ENCODE results near the gene MAP4K3. TPM values are rescaled to one million over a fixed set of nuclear protein-coding genes. Genes with fewer than 3 reads are reported as not detected.

The MAP4K3 gene
- polyA plus RNA-seq (2011; rRNA removed) (44.2 and 44.6 TPM in 2 replicates), polyA plus RNA-seq (2017; fragmentation: RNase III; extraction: RNeasy Plus Mini Kit Qiagen cat#74134 plus additional on column Dnase treatment) (15.8 to 17.9 TPM (median 17.7 TPM) in 3 replicates), polyA minus RNA-seq (2011; rRNA and poly(A)+ RNA removed) (21.3 and 22.3 TPM in 2 replicates)
- 7.4 and 8.6 TPM in 2 replicates for polyA plus RNA-seq (2012; cell fraction: cytosol; rRNA removed)
- polyA plus RNA-seq (2012; cell fraction: nucleus; rRNA removed) = 5.9 and 13.9 TPM in 2 replicates

GRCh38 chr2:39436592-39437521 is at the start of gene MAP4K3:
MAP4K3 (minus strand) TSS chr2:39437285; CDS start chr2:39436987, 298 bp downstream.
- H3K27ac ChIP-seq = peak within 1 kb of the TSS; percentile 94 to 96
- H3K4me2 ChIP-seq = peak within 1 kb of the TSS; percentile 76
- POLR2A ChIA-PET = interaction anchor here (1.0 to 3.1 kb wide), 7 partner anchors 11 to 316 kb away, joined by 3 to 13 read pairs (median 4); partner anchors contain the start of gene SOS1
- peaks cover 56% of the 10 kb centered on the region for H3K4me1 ChIP-seq
- CTCF ChIA-PET = interaction anchor here (0.6 to 2.7 kb wide), 7 partner anchors 9 to 320 kb away, joined by 3 to 19 read pairs (median 4); no protein-coding TSS in a partner anchor
- peak; percentile 11; the same call in 2 of the 3 replicates for TF ChIP-seq SMC3 (IDR thresholded peaks at IDR 0.05)
- TF ChIP-seq JUN (IDR thresholded peaks at IDR 0.05) = peak in 1 of 2 experiments; percentile 88; a peak in 3 of 5 replicates
- no peak for TF ChIP-seq CBX2 (IDR thresholded peaks at IDR 0.05; ENCODE audit: borderline replicate concordance, low read depth)
- TF ChIP-seq POLR2A (IDR thresholded peaks at IDR 0.05; ENCODE audit: low read length) = peak; percentile 71
- TF ChIP-seq MYC (IDR thresholded peaks at IDR 0.05; ENCODE audit: borderline replicate concordance, low read length) = peak; percentile 48; the same call in 1 of the 2 replicates
- TF ChIP-seq BCL3 (IDR thresholded peaks at IDR 0.05) = peak; percentile 60; the same call in 1 of the 3 replicates
- 0 out of 2 replicates have a peak, but pooled peaks have one; percentile 39 for TF ChIP-seq PBX3 (IDR thresholded peaks at IDR 0.05)
- no peak for TF ChIP-seq JUNB (IDR thresholded peaks at IDR 0.05)
- TF ChIP-seq KDM5A (IDR thresholded peaks at IDR 0.05) = peak; percentile 34; the same call in 1 of the 2 replicates
- no peak for TF ChIP-seq KDM1A (IDR thresholded peaks at IDR 0.05; ENCODE audit: low read depth)
- no peak for TF ChIP-seq SREBF2 (IDR thresholded peaks at IDR 0.05)
- peak; percentile 68 for TF ChIP-seq MAFK (IDR thresholded peaks at IDR 0.05; ENCODE audit: partially characterized antibody)
- no peak for TF ChIP-seq HOXB13 (CRISPR knock-in tag; IDR thresholded peaks at IDR 0.05; ENCODE audit: low read depth)
- peak; percentile 63 for TF ChIP-seq MAX (IDR thresholded peaks at IDR 0.05)
- 0 out of 2 replicates have a peak, but pooled peaks have one; percentile 33 for TF ChIP-seq HMGXB4 (CRISPR knock-in tag; IDR thresholded peaks at IDR 0.05; ENCODE audit: borderline replicate concordance)
- TF ChIP-seq FOSL2 (IDR thresholded peaks at IDR 0.05) = no peak
- TF ChIP-seq FOSL2 (CRISPR knock-in tag; IDR thresholded peaks at IDR 0.05) = peak; percentile 18; the same call in 1 of the 2 replicates
- no peak for TF ChIP-seq ESRRA (IDR thresholded peaks at IDR 0.05; ENCODE audit: borderline replicate concordance, low read length)
- 0 out of 2 replicates have a peak, but pooled peaks have one; percentile 15 for TF ChIP-seq RFX5 (IDR thresholded peaks at IDR 0.05)
- no peak for TF ChIP-seq BHLHE40 (IDR thresholded peaks at IDR 0.05; ENCODE audit: low read depth, low read length)
- TF ChIP-seq RAD21 (conservative IDR thresholded peaks at IDR 0.05 in 1 of 2, IDR thresholded peaks at IDR 0.05 in 1 of 2) = peak in 1 of 2 experiments; percentile 23; a peak in 2 of 5 replicates
- 0 out of 2 replicates have a peak, but pooled peaks have one; percentile 66 for TF ChIP-seq MAZ (IDR thresholded peaks at IDR 0.05; ENCODE audit: borderline replicate concordance, low read depth, low read length)
- no peak for TF ChIP-seq CHD2 (IDR thresholded peaks at IDR 0.05; ENCODE audit: low read length, partially characterized antibody)
- DNase-seq (ENCODE audit: low read depth in 1 of 2, low spot score in 1 of 2) = peak; percentile 90 to 97
- FAIRE-seq = no peak
- no peaks in the 10 kb centered on the region for H3K9me3 ChIP-seq
- peak within 1 kb of the TSS; percentile 74 for H3K4me3 ChIP-seq
- WGBS (ENCODE audit: missing lambda C conversion rate) = under 1% methylated on average over 25 of the region's 109 CpGs
- ATAC-seq = peak; percentile 89
